Brain microvascular endothelial cell (primary cell): ENCODE measurements around the gene IL18R1.

Experiments
- DNase-seq: peaks from one replicate; pipeline ENCODE4 v3.0.0-alpha.2; 2020
- H3K27ac ChIP-seq: fragments of 250-450 bp; sonication (Bioruptor Pico); 2 replicates; pipeline ENCODE4 v1.5.1; 2020; ENCODE audit warnings: mild to moderate bottlenecking, moderate library complexity
- H3K27me3 ChIP-seq: fragments of 250-450 bp; sonication (Bioruptor Pico); replicated peaks from 2 replicates; pipeline ENCODE4 v1.5.1; 2020; ENCODE audit warnings: mild to moderate bottlenecking
- H3K36me3 ChIP-seq: fragments of 250-450 bp; sonication (Bioruptor Pico); replicated peaks from 2 replicates; pipeline ENCODE4 v1.5.1; 2020; ENCODE audit warnings: mild to moderate bottlenecking
- H3K4me3 ChIP-seq: 2 replicates; pipeline ENCODE4 v1.5.1; 2011; ENCODE audit warnings: low read depth, mild to moderate bottlenecking, control low read depth, low read length, moderate library complexity
- CTCF ChIP-seq: IDR thresholded peaks from 2 replicates; pipeline ENCODE4 v1.5.1; 2011; ENCODE audit warnings: low read depth, mild to moderate bottlenecking, moderate library complexity, low read length, control low read depth, inconsistent platforms; ENCODE audit errors: missing control alignments
- in situ Hi-C: cut with HindIII; loops from 2 replicates; pipeline ENCODE4 v1.10.0; 2017; ENCODE audit warnings: low sequenced_read_pairs, low pct_ligation_motif_present

IL18R1 gene

GRCh38 chr2:102331311-102331980, 24.1 kb upstream of the IL18R1 start:
- no peak for DNase-seq
- in situ Hi-C loops: no loop called here
- no peak for TF ChIP-seq CTCF
- H3K27me3 ChIP-seq: no peaks in the 10 kb centered on the region
- no peaks in the 10 kb centered on the region for H3K36me3 ChIP-seq
- H3K4me3 ChIP-seq: no peak overlapping the region
- H3K27ac ChIP-seq: no peak overlapping the region

- in situ Hi-C loops: no loop called here
- Histone ChIP-seq H3K27me3 (no peaks in the 10 kb centered on the region), H3K4me3 (no peak overlapping the region), H3K27ac (no peak overlapping the region), H3K36me3 (no peaks in the 10 kb centered on the region)
- no peak for TF ChIP-seq CTCF
- no peak for DNase-seq
Measured at GRCh38 chr2:102334486-102334885, 21.1 kb upstream of the IL18R1 start.

- Histone ChIP-seq H3K27me3 (no peaks in the 10 kb centered on the region), H3K27ac (no peak overlapping the region), H3K4me3 (no peak overlapping the region), H3K36me3 (no peaks in the 10 kb centered on the region)
- no peak for TF ChIP-seq CTCF
- in situ Hi-C loops: no loop called here
- DNase-seq: no peak
Measured at GRCh38 chr2:102335871-102336366, 19.7 kb upstream of the IL18R1 start.

- no peaks in the 10 kb centered on the region for H3K27me3 ChIP-seq
- TF ChIP-seq CTCF: no peak
- in situ Hi-C loops: no loop called here
- H3K4me3 ChIP-seq: no peak overlapping the region
- no peak overlapping the region for H3K27ac ChIP-seq
- H3K36me3 ChIP-seq: no peaks in the 10 kb centered on the region
- DNase-seq: no peak
Measured at GRCh38 chr2:102336502-102336945, 19.1 kb upstream of the IL18R1 start.

- Histone ChIP-seq H3K36me3 (no peaks in the 10 kb centered on the region), H3K4me3 (no peak overlapping the region), H3K27ac (no peak overlapping the region), H3K27me3 (no peaks in the 10 kb centered on the region)
- DNase-seq: no peak
- no peak for TF ChIP-seq CTCF
- in situ Hi-C loops: no loop called here
Measured at GRCh38 chr2:102337012-102337411, 18.6 kb upstream of the IL18R1 start.
